ENCODE results near the gene HEXD. TPM values are rescaled to one million over a fixed set of nuclear protein-coding genes. Genes with fewer than 3 reads are reported as not detected.

HEXD gene
- total and polyA plus RNA-seq, 2 of the 8 experiments (the other 6 are each of a cell fraction or from before 2014, with no cell fraction given), result 20.6 to 21.8 TPM

DNA sequence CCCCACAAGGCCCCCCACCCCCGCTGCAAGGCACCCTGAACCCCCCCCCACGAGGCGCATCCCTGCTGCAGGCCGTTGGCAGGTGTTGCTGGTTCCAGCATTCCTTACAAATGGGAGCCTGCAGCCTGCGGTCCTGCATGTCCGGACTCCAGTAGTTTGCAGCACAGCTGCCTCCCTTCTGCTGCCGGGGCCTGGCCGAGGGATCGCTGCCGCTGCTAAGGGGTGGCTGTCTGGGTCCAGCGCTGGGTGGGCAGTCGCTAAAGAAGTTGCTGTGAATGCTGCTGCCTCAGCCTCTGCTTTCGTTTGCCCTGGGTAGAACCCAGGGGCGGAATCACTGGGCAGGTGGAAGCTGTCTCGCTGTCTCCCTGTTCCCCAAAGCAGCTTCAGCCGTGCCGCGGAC, 34.7 kb upstream of the HEXD start:
- Histone ChIP-seq H2BK15ac (ENCODE audit: low read length) (no peak overlapping the region), H3K18ac (ENCODE audit: extremely low read depth, low read length) (no peak overlapping the region), H3K79me2 (ENCODE audit: control insufficient read depth in 1 of 2, insufficient read depth in 2 of 2, low read length in 2 of 2) (no peaks in the 10 kb centered on the region), H2BK5ac (ENCODE audit: low read depth, low read length) (no peak overlapping the region), H3K27ac (ENCODE audit: low read depth, low read length) (no peak overlapping the region), H3K36me3 (ENCODE audit: control insufficient read depth in 2 of 4, insufficient read depth in 4 of 4, low read length in 3 of 4) (no peaks in the 10 kb centered on the region), H4K20me1 (replicated peaks in 1 of 2; ENCODE audit: control insufficient read depth in 1 of 2, insufficient read depth in 2 of 2, low read length in 2 of 2) (peaks cover 0 to 3% of the 10 kb centered on the region in 2 experiments), H4K91ac (replicated peaks; ENCODE audit: insufficient read length, low read length) (no peak overlapping the region), H2BK20ac (ENCODE audit: low read length) (no peak overlapping the region), H4K8ac (ENCODE audit: extremely low read depth, insufficient read depth, low read length) (no peak overlapping the region), H2AFZ (ENCODE audit: low read length) (no peak overlapping the region), H2AK5ac (ENCODE audit: low read depth, low read length) (no peak overlapping the region), H3K4me2 (ENCODE audit: insufficient read depth in 1 of 2, low read depth in 2 of 2, low read length in 2 of 2) (no peak overlapping the region), H3K4me1 (replicated peaks in 1 of 4; ENCODE audit: control insufficient read depth in 3 of 4, insufficient read depth in 4 of 4, low read length in 3 of 4) (peaks cover 0 to 9% (median 5%) of the 10 kb centered on the region in 4 experiments; a peak in 5 of 7 replicates), H3K23me2 (ENCODE audit: low read depth, low read length) (no peaks in the 10 kb centered on the region), H2BK120ac (replicated peaks; ENCODE audit: low read depth, low read length) (no peak overlapping the region), H3K56ac (replicated peaks; ENCODE audit: insufficient read length, low read depth, low read length) (no peak overlapping the region), H2BK12ac (ENCODE audit: low read depth, low read length) (no peak overlapping the region), H3K4ac (replicated peaks; ENCODE audit: insufficient read length, low read depth, low read length) (no peak overlapping the region), H3K4me3 (ENCODE audit: extremely low read depth in 1 of 4, insufficient read depth in 2 of 4, low read depth in 3 of 4, low read length in 4 of 4) (no peak overlapping the region), H3K79me1 (ENCODE audit: low read depth, low read length) (no peaks in the 10 kb centered on the region), H3K9ac (replicated peaks in 1 of 4; ENCODE audit: extremely low read depth in 1 of 4, low read depth in 3 of 4, low read length in 3 of 4) (no peak overlapping the region), H3K14ac (ENCODE audit: insufficient read length) (no peak overlapping the region), H4K5ac (ENCODE audit: insufficient read length, low read depth, low read length) (no peak overlapping the region), H3K23ac (ENCODE audit: insufficient read length) (no peak overlapping the region), H3K27me3 (replicated peaks in 1 of 4; ENCODE audit: control insufficient read depth in 3 of 4, extremely low read depth in 1 of 4, insufficient read depth in 3 of 4, low read length in 3 of 4) (no peaks in the 10 kb centered on the region; a peak in 2 of 7 replicates), H3K9me3 (ENCODE audit: insufficient read depth in 2 of 2, low read depth in 1 of 2, low read length in 1 of 2) (no peaks in the 10 kb centered on the region)
- 80% methylated on average over 16 of the region's 18 CpGs; no CpG with 5 or more reads in 1 of the 2 experiments for WGBS, 2 experiments (ENCODE audit: extremely low coverage in 1 of 2, insufficient coverage in 1 of 2, insufficient read length in 1 of 2, insufficient replicate concordance in 2 of 2, low coverage in 1 of 2, low lambda C conversion rate in 2 of 2, missing lambda C conversion rate in 1 of 2)
- DNase-seq (ENCODE audit: low read depth in 1 of 2, low spot score in 2 of 2), result no peak
- no peak for FAIRE-seq
- POLR2A ChIA-PET (ENCODE audit: partially characterized antibody), result interaction anchor here (1.1 to 2.9 kb wide), 3 partner anchors 8 to 41 kb away, joined by 3 to 14 read pairs (median 3); no protein-coding TSS in a partner anchor
- CTCF ChIA-PET (ENCODE audit: partially characterized antibody), result interaction anchor here (0.9 to 1.3 kb wide), 4 partner anchors 27 to 33 kb away, joined by 3 read pairs; no protein-coding TSS in a partner anchor
- no peak for TF ChIP-seq RAD21 (IDR thresholded peaks at IDR 0.05 in 1 of 2, conservative IDR thresholded peaks at IDR 0.05 in 1 of 2; ENCODE audit: low read depth in 2 of 2, low read length in 2 of 2)
- TF ChIP-seq CREB1 (IDR thresholded peaks at IDR 0.05), result no peak
- TF ChIP-seq EGR1 (IDR thresholded peaks at IDR 0.05; ENCODE audit: borderline replicate concordance, low read depth, low read length), result no peak
- TF ChIP-seq BRCA1 (IDR thresholded peaks at IDR 0.05; ENCODE audit: low read depth, low read length), result no peak
- no peak for TF ChIP-seq BCL11A (IDR thresholded peaks at IDR 0.05; ENCODE audit: low read depth in 2 of 2, low read length in 2 of 2)
- no peak for TF ChIP-seq PHF8 (conservative IDR thresholded peaks at IDR 0.05; ENCODE audit: low read depth, low read length)
- TF ChIP-seq TCF12 (IDR thresholded peaks at IDR 0.05; ENCODE audit: low read depth, low read length), result no peak
- no peak for TF ChIP-seq RBBP5 (IDR thresholded peaks at IDR 0.05; ENCODE audit: borderline replicate concordance, low read depth, low read length)
- TF ChIP-seq SIX5 (IDR thresholded peaks at IDR 0.05; ENCODE audit: low read depth, low read length), result no peak
- TF ChIP-seq NRF1 (IDR thresholded peaks at IDR 0.05; ENCODE audit: low read depth, low read length), result no peak
